HCT116 (cell line): Measurements from ENCODE around the gene MAML3.
A peak's percentile ranks its signal among the peaks of the same experiment; 100 is the strongest.

Source experiments
- CEBPB ChIP-seq: IDR thresholded peaks from 2 replicates; pipeline ENCODE4 v1.6.1; 2012; ENCODE audit warnings: low read depth
- EGR1 ChIP-seq: IDR thresholded peaks from 2 replicates; pipeline ENCODE4 v1.6.1; 2012; ENCODE audit warnings: low read depth
- EZH2 ChIP-seq: fragments of 200-600 bp; sonication (generic); IDR thresholded peaks from 2 replicates; pipeline ENCODE4 v1.6.1; 2017; ENCODE audit warnings: antibody characterized with exemption, mixed run types
- POLR2A ChIP-seq: IDR thresholded peaks from 2 replicates; pipeline ENCODE4 v1.7.0; 2011; ENCODE audit warnings: borderline replicate concordance; ENCODE audit not compliant: insufficient read depth, insufficient read length; ENCODE audit errors: extremely low read depth
- SIN3A ChIP-seq: IDR thresholded peaks from 2 replicates; pipeline ENCODE4 v1.6.1; 2012; ENCODE audit warnings: low read depth
- YY1 ChIP-seq: IDR thresholded peaks from 2 replicates; pipeline ENCODE4 v1.6.1; 2011; ENCODE audit warnings: low read length, low read depth, moderate library complexity, mild to moderate bottlenecking; ENCODE audit not compliant: insufficient replicate concordance; ENCODE audit errors: extremely low read depth
- TF ChIP-seq, protein P1 (sequence below), 3 experiments: fragments of 200-600 bp in 1 of 3; sonication (generic) in 1 of 3; IDR thresholded peaks in 2 of 3; conservative IDR thresholded peaks in 1 of 3; 2 replicates each; pipeline ENCODE4 v1.5.1; 2012 to 2017; ENCODE audit warnings: low read depth in 2 of 3, low read length in 2 of 3, antibody characterized with exemption in 1 of 3, borderline replicate concordance in 1 of 3, control low read depth in 1 of 3, mild to moderate bottlenecking in 1 of 3, mixed read lengths in 1 of 3, mixed run types in 1 of 3, moderate library complexity in 1 of 3; ENCODE audit not compliant: insufficient read depth in 1 of 3
- TF ChIP-seq, protein P2 (sequence below): IDR thresholded peaks from 2 replicates; pipeline ENCODE4 v1.6.1; 2012; ENCODE audit warnings: low read depth
- TF ChIP-seq, protein P3 (sequence below): IDR thresholded peaks from 2 replicates; pipeline ENCODE4 v1.6.1; 2012

- TF ChIP-seq, protein P1, sequence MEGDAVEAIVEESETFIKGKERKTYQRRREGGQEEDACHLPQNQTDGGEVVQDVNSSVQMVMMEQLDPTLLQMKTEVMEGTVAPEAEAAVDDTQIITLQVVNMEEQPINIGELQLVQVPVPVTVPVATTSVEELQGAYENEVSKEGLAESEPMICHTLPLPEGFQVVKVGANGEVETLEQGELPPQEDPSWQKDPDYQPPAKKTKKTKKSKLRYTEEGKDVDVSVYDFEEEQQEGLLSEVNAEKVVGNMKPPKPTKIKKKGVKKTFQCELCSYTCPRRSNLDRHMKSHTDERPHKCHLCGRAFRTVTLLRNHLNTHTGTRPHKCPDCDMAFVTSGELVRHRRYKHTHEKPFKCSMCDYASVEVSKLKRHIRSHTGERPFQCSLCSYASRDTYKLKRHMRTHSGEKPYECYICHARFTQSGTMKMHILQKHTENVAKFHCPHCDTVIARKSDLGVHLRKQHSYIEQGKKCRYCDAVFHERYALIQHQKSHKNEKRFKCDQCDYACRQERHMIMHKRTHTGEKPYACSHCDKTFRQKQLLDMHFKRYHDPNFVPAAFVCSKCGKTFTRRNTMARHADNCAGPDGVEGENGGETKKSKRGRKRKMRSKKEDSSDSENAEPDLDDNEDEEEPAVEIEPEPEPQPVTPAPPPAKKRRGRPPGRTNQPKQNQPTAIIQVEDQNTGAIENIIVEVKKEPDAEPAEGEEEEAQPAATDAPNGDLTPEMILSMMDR (IDR thresholded peaks at IDR 0.05 in 2 of 3, conservative IDR thresholded peaks at IDR 0.05 in 1 of 3; ENCODE audit: borderline replicate concordance in 1 of 3, insufficient read depth in 1 of 3, low read depth in 2 of 3, low read length in 2 of 3) = no peak
- TF ChIP-seq YY1 = peak; percentile 79
- TF ChIP-seq EGR1 = no peak
- TF ChIP-seq, protein P2, sequence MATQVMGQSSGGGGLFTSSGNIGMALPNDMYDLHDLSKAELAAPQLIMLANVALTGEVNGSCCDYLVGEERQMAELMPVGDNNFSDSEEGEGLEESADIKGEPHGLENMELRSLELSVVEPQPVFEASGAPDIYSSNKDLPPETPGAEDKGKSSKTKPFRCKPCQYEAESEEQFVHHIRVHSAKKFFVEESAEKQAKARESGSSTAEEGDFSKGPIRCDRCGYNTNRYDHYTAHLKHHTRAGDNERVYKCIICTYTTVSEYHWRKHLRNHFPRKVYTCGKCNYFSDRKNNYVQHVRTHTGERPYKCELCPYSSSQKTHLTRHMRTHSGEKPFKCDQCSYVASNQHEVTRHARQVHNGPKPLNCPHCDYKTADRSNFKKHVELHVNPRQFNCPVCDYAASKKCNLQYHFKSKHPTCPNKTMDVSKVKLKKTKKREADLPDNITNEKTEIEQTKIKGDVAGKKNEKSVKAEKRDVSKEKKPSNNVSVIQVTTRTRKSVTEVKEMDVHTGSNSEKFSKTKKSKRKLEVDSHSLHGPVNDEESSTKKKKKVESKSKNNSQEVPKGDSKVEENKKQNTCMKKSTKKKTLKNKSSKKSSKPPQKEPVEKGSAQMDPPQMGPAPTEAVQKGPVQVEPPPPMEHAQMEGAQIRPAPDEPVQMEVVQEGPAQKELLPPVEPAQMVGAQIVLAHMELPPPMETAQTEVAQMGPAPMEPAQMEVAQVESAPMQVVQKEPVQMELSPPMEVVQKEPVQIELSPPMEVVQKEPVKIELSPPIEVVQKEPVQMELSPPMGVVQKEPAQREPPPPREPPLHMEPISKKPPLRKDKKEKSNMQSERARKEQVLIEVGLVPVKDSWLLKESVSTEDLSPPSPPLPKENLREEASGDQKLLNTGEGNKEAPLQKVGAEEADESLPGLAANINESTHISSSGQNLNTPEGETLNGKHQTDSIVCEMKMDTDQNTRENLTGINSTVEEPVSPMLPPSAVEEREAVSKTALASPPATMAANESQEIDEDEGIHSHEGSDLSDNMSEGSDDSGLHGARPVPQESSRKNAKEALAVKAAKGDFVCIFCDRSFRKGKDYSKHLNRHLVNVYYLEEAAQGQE = no peak
- TF ChIP-seq POLR2A = no peak
- no peak for TF ChIP-seq CEBPB
- TF ChIP-seq, protein P3, sequence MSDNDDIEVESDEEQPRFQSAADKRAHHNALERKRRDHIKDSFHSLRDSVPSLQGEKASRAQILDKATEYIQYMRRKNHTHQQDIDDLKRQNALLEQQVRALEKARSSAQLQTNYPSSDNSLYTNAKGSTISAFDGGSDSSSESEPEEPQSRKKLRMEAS = no peak
- no peak for TF ChIP-seq EZH2
- TF ChIP-seq SIN3A = no peak
These were observed 2.9 kb downstream of the MAML3 start for GRCh38 chr4:140150886-140151698.
